Common myeloid progenitor, CD34-positive (primary cell): ENCODE results near the gene AGA.

Experiments
- CTCF ChIA-PET: fragments of 350-600 bp; sonication (Branson Sonifier 250); formaldehyde crosslinking; loops from one replicate; lab custom pipeline; 2021; ENCODE audit warnings: antibody characterized with exemption; lab: Charles Lee
- POLR2A ChIA-PET: fragments of 350-600 bp; sonication (Branson Sonifier 250); formaldehyde crosslinking; loops from one replicate; lab custom pipeline; 2021; ENCODE audit warnings: antibody characterized with exemption; lab: Charles Lee
- DNase-seq, 3 donors: peaks; one replicate each; pipeline versions ENCODE4 v3.0.0 to v3.0.0-alpha.2; 2013
- H3K27ac ChIP-seq, 2 experiments: 1 replicate in 1 of 2; 2 replicates in 1 of 2; pipeline ENCODE4 v1.7.0; 2013; ENCODE audit warnings: inconsistent platforms in 2 of 2, low read length in 2 of 2, mild to moderate bottlenecking in 2 of 2, low read depth in 1 of 2, moderate library complexity in 1 of 2; ENCODE audit not compliant: severe bottlenecking in 2 of 2, insufficient read depth in 1 of 2, poor library complexity in 1 of 2
- H3K27me3 ChIP-seq, 5 experiments: replicated peaks in 2 of 5; 1 replicate in 3 of 5; 2 replicates in 2 of 5; pipeline versions ENCODE4 v1.6.1 to v1.7.0; 2013; ENCODE audit warnings: low read length in 4 of 5, mild to moderate bottlenecking in 2 of 5, moderate library complexity in 2 of 5, inconsistent platforms in 1 of 5; ENCODE audit not compliant: insufficient read depth in 5 of 5, control insufficient read depth in 4 of 5
- H3K36me3 ChIP-seq, 4 experiments: 1 replicate in 2 of 4; 2 replicates in 2 of 4; pipeline versions ENCODE4 v1.6.1 to v1.7.0; 2013; ENCODE audit warnings: low read length in 3 of 4, control low read depth in 1 of 4, mild to moderate bottlenecking in 1 of 4; ENCODE audit not compliant: control insufficient read depth in 4 of 4, insufficient read depth in 4 of 4
- H3K4me1 ChIP-seq, 4 experiments: 1 replicate in 3 of 4; 2 replicates in 1 of 4; pipeline versions ENCODE4 v1.6.1 to v1.7.1; 2013; ENCODE audit warnings: low read length in 3 of 4, mild to moderate bottlenecking in 3 of 4, control low read depth in 1 of 4, inconsistent platforms in 1 of 4, moderate library complexity in 1 of 4; ENCODE audit not compliant: control insufficient read depth in 4 of 4, insufficient read depth in 4 of 4; ENCODE audit errors: control extremely low read depth in 1 of 4
- H3K4me3 ChIP-seq, 7 experiments: 1 replicate in 4 of 7; 2 replicates in 3 of 7; pipeline versions ENCODE4 v1.5.1 to v1.7.0; 2013; ENCODE audit warnings: mild to moderate bottlenecking in 7 of 7, low read length in 6 of 7, moderate library complexity in 6 of 7, inconsistent platforms in 2 of 7, low read depth in 2 of 7, control low read depth in 1 of 7; ENCODE audit not compliant: insufficient read depth in 4 of 7, control insufficient read depth in 1 of 7; ENCODE audit errors: extremely low read depth in 1 of 7
- H3K9me3 ChIP-seq, 5 experiments: 1 replicate in 4 of 5; 2 replicates in 1 of 5; pipeline versions ENCODE4 v1.6.1 to v1.7.1; 2013; ENCODE audit warnings: low read length in 4 of 5, mild to moderate bottlenecking in 2 of 5, inconsistent platforms in 1 of 5, low read depth in 1 of 5, moderate library complexity in 1 of 5; ENCODE audit not compliant: control insufficient read depth in 4 of 5, insufficient read depth in 2 of 5; ENCODE audit errors: control extremely low read depth in 1 of 5
- WGBS: methylation state at CpG from one replicate; pipeline ENCODE4 v1.1.5; 2013; ENCODE audit not compliant: insufficient coverage; 5-methylcytosine and 5-hydroxymethylcytosine counted together

The AGA gene

GRCh38 chr4:177408023-177408422 lies 34.2 kb downstream of the AGA start:
- DNase-seq = no peak
- Histone ChIP-seq H3K9me3 (peaks cover 0 to 3% (median 0%) of the 10 kb centered on the region in 5 experiments), H3K4me3 (no peak overlapping the region), H3K27me3 (no peaks in the 10 kb centered on the region), H3K4me1 (no peaks in the 10 kb centered on the region), H3K27ac (no peak overlapping the region), H3K36me3 (no peaks in the 10 kb centered on the region)
- 99% methylated on average over 24 of the region's 25 CpGs for WGBS
- CTCF ChIA-PET = no interaction called here
- POLR2A ChIA-PET = no interaction called here

- H3K27ac ChIP-seq = no peak overlapping the region
- peaks cover 0 to 6% (median 4%) of the 10 kb centered on the region in 4 experiments for H3K4me1 ChIP-seq
- H3K36me3 ChIP-seq = no peaks in the 10 kb centered on the region
- peaks cover 0 to 3% (median 0%) of the 10 kb centered on the region in 5 experiments for H3K9me3 ChIP-seq
- CTCF ChIA-PET = interaction anchor here (2.1 kb wide), 1 partner anchor 11 kb away, joined by 5 read pairs; no protein-coding TSS in a partner anchor
- WGBS = 100% methylated on average over 1 of the region's 2 CpGs
- DNase-seq = no peak
- H3K4me3 ChIP-seq = no peak overlapping the region
- POLR2A ChIA-PET = no interaction called here
- H3K27me3 ChIP-seq = no peaks in the 10 kb centered on the region
Observed at GRCh38 chr4:177405508-177405907, 36.7 kb downstream of the AGA start.

- no peaks in the 10 kb centered on the region for H3K27me3 ChIP-seq
Observed at GRCh38 chr4:177404986-177405385, 37.3 kb downstream of the AGA start.

GRCh38 chr4:177404342-177404741 lies 37.9 kb downstream of the AGA start:
- H3K4me3 ChIP-seq = no peak overlapping the region
- peaks cover 0 to 12% (median 6%) of the 10 kb centered on the region in 4 experiments for H3K4me1 ChIP-seq
- DNase-seq = no peak
- POLR2A ChIA-PET = no interaction called here
- peaks cover 0 to 2% (median 0%) of the 10 kb centered on the region in 5 experiments for H3K9me3 ChIP-seq
- H3K27ac ChIP-seq = no peak overlapping the region
- no peaks in the 10 kb centered on the region for H3K36me3 ChIP-seq
- 100% methylated on average over 2 of the region's 3 CpGs for WGBS
- no peaks in the 10 kb centered on the region for H3K27me3 ChIP-seq
- CTCF ChIA-PET = interaction anchor here (2.1 kb wide), 1 partner anchor 10 kb away, joined by 5 read pairs; no protein-coding TSS in a partner anchor

More at GRCh38 chr4:177404986-177405385, 37.3 kb downstream of the AGA start:
- no peak overlapping the region for H3K27ac ChIP-seq
- H3K36me3 ChIP-seq = no peaks in the 10 kb centered on the region
- H3K4me3 ChIP-seq = no peak overlapping the region
- ChIA-PET CTCF (interaction anchor here (2.1 kb wide), 1 partner anchor 10 kb away, joined by 5 read pairs; no protein-coding TSS in a partner anchor), POLR2A (no interaction called here)
- peaks cover 0 to 11% (median 4%) of the 10 kb centered on the region in 4 experiments for H3K4me1 ChIP-seq
- DNase-seq = no peak
- WGBS = 100% methylated on average over 4 of the region's 4 CpGs
- peaks cover 0 to 3% (median 0%) of the 10 kb centered on the region in 5 experiments for H3K9me3 ChIP-seq

GRCh38 chr4:177403746-177404145 lies 38.5 kb downstream of the AGA start:
- no peak overlapping the region for H3K4me3 ChIP-seq
- H3K9me3 ChIP-seq = peaks cover 0 to 2% (median 0%) of the 10 kb centered on the region in 5 experiments
- CTCF ChIA-PET = interaction anchor here (0.8 kb wide), 1 partner anchor 13 kb away, joined by 3 read pairs; no protein-coding TSS in a partner anchor
- no peaks in the 10 kb centered on the region for H3K36me3 ChIP-seq
- DNase-seq = no peak
- H3K27ac ChIP-seq = no peak overlapping the region
- 95% methylated on average over 5 of the region's 6 CpGs for WGBS
- H3K27me3 ChIP-seq = no peaks in the 10 kb centered on the region
- H3K4me1 ChIP-seq = peaks cover 0 to 12% (median 6%) of the 10 kb centered on the region in 4 experiments
- POLR2A ChIA-PET = no interaction called here

- Histone ChIP-seq H3K36me3 (no peaks in the 10 kb centered on the region), H3K4me3 (no peak overlapping the region), H3K9me3 (peaks cover 0 to 6% (median 0%) of the 10 kb centered on the region in 5 experiments), H3K27ac (no peak overlapping the region), H3K27me3 (no peaks in the 10 kb centered on the region), H3K4me1 (peaks cover 0 to 12% (median 6%) of the 10 kb centered on the region in 4 experiments)
- CTCF ChIA-PET = no interaction called here
- WGBS = 97% methylated on average over 3 of the region's 5 CpGs
- no peak for DNase-seq
- POLR2A ChIA-PET = no interaction called here
Observed at GRCh38 chr4:177401658-177402273, 40.5 kb downstream of the AGA start.

GRCh38 chr4:177400030-177400429 lies 42.2 kb downstream of the AGA start:
- peaks cover 0 to 6% (median 0%) of the 10 kb centered on the region in 5 experiments for H3K9me3 ChIP-seq
- H3K4me3 ChIP-seq = no peak overlapping the region
- H3K36me3 ChIP-seq = no peaks in the 10 kb centered on the region
- no peak overlapping the region for H3K27ac ChIP-seq
- WGBS = 100% methylated on average over 1 of the region's 2 CpGs
- no peaks in the 10 kb centered on the region for H3K27me3 ChIP-seq
- ChIA-PET CTCF (no interaction called here), POLR2A (no interaction called here)
- DNase-seq = no peak
- peaks cover 0 to 12% (median 6%) of the 10 kb centered on the region in 4 experiments for H3K4me1 ChIP-seq
